ENCODE results near the gene KRTCAP3.

KRTCAP3 gene

DNA sequence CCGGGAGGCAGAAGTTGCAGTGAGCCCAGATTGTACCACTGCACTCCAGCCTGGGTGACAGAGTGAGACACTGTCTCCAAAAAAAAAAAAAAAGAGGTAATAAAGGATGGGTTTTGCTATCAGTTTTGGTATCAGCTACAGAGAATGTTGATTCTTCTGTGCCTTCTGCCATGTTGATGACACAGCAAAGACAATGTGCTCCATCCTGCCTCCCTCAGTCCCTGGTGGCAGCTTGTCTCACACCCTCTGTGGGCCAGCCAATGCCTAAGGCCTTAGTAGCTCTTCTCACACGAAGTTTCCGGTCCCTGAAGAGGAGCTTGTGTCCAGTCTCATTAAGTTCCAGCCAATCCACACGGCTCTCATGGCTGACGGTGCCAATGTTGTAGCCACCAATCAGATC lies 29.8 kb downstream of the KRTCAP3 start:
- H3K9me3 ChIP-seq (ENCODE audit: control insufficient read depth, low read length): no peaks in the 10 kb centered on the region
- H3K27me3 ChIP-seq (replicated peaks; ENCODE audit: control insufficient read depth, insufficient read depth, low read length, poor library complexity, severe bottlenecking): no peaks in the 10 kb centered on the region
- no peak overlapping the region for H3K27ac ChIP-seq (ENCODE audit: insufficient read depth, low read length, poor library complexity, severe bottlenecking)
- peaks cover 4% of the 10 kb centered on the region for H3K36me3 ChIP-seq (ENCODE audit: control insufficient read depth, insufficient read depth, low read length)
- no peak overlapping the region for H3K4me3 ChIP-seq (ENCODE audit: insufficient read depth, low read depth, low read length, poor library complexity, severe bottlenecking)
- no peak for DNase-seq
- no peaks in the 10 kb centered on the region for H3K4me1 ChIP-seq (ENCODE audit: control insufficient read depth, insufficient read depth, low read length, poor library complexity, severe bottlenecking)

DNA sequence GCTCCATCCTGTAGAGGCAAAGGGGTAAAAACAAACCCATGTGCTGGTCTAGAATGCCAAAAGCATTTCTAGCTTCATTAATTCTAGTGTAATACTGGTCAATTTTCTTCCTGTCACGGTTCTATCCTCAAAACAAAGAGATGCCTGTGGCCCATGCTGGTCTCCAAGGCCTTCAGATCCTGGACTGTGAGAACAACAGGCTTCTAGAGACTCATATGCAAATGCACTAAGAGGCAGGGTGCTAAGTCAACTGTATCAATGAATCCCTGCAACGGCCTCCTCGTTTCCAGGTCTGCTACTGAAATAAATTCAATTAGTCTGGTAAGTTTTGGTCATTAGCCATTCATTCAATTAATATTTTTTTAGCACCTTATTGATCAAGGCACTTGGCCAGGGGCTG lies 43.3 kb downstream of the KRTCAP3 start:
- no peaks in the 10 kb centered on the region for H3K36me3 ChIP-seq (ENCODE audit: control insufficient read depth, insufficient read depth, low read length)
- H3K27me3 ChIP-seq (replicated peaks; ENCODE audit: control insufficient read depth, insufficient read depth, low read length, poor library complexity, severe bottlenecking): no peaks in the 10 kb centered on the region
- DNase-seq: no peak
- no peak overlapping the region for H3K27ac ChIP-seq (ENCODE audit: insufficient read depth, low read length, poor library complexity, severe bottlenecking)
- H3K9me3 ChIP-seq (ENCODE audit: control insufficient read depth, low read length): no peaks in the 10 kb centered on the region
- no peak overlapping the region for H3K4me3 ChIP-seq (ENCODE audit: insufficient read depth, low read depth, low read length, poor library complexity, severe bottlenecking)
- peaks cover 9% of the 10 kb centered on the region for H3K4me1 ChIP-seq (ENCODE audit: control insufficient read depth, insufficient read depth, low read length, poor library complexity, severe bottlenecking)

DNA sequence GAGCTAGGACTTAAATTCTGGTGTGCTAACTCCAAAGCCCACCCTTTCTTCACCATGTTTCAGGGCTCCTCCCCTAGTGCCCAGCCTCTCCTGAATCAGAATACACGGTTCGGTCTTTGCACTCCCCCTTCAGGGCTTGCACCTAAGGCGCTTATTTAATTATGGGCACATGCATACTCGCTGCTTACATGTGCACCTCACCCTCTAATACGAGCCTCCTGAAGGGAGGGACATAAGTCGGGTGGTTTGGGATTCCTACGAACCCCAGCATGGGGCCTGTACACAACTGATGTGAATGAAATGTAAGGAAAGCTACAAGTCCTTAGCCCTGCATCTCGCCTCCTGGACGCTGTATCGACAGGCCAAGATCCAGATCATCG lies 46.9 kb downstream of the KRTCAP3 start:
- H3K27ac ChIP-seq (ENCODE audit: insufficient read depth, low read length, poor library complexity, severe bottlenecking): peak overlapping the region; percentile 64
- DNase-seq: no peak
- H3K4me1 ChIP-seq (ENCODE audit: control insufficient read depth, insufficient read depth, low read length, poor library complexity, severe bottlenecking): peaks cover 9% of the 10 kb centered on the region
- H3K27me3 ChIP-seq (replicated peaks; ENCODE audit: control insufficient read depth, insufficient read depth, low read length, poor library complexity, severe bottlenecking): peaks cover 5% of the 10 kb centered on the region
- peak overlapping the region; percentile 7 for H3K4me3 ChIP-seq (ENCODE audit: insufficient read depth, low read depth, low read length, poor library complexity, severe bottlenecking)
- no peaks in the 10 kb centered on the region for H3K9me3 ChIP-seq (ENCODE audit: control insufficient read depth, low read length)
- H3K36me3 ChIP-seq (ENCODE audit: control insufficient read depth, insufficient read depth, low read length): no peaks in the 10 kb centered on the region

DNA sequence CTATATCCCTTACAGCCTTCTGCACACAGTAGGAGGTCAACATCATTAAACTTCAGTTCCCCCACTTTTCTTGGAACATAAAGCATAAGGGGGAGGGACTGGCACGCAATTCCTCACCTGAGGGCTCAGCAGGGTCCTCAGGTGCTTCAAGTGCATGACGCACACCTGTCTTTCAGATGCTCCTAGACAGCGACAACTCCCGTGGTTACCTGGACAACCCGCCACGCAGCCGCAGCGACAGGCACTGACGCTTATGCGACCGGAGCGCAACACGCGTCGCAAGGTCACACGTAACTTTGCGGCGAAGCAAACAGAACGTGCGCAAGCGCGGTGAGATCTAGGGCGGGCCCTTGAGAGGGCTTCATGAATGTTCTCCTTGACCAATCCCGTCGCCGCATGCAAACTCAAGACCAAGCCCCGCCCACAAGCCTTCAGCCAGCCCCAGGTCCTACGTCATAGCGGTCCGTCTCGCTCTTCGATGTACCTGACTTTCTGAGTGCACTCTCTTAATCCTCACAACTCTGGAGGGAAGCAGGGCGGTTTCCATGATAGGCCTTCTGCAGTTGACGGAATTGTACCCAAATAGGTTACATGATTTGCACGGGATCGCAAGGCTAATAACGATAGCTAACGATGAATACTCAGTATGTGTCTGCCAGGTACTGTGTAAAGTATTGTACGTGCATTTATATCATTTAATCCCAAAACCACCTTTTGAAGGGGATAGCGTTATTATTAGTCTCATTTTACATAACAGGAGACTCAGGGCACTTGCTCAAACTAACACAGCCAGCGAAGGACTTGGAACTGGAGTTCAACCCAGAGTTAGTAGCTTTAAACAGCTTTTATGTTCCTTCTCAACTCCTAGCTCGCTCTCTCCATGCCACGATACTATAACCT lies 47.6 kb downstream of the KRTCAP3 start, which contains the start of gene IFT172:
Gene IFT172 (minus strand): TSS at position 246 of the 900 bp plus-strand sequence. CDS start 90 bp downstream, at position 156.
- peak within 1 kb of the TSS; percentile 7 for H3K4me3 ChIP-seq (ENCODE audit: insufficient read depth, low read depth, low read length, poor library complexity, severe bottlenecking)
- no peaks in the 10 kb centered on the region for H3K9me3 ChIP-seq (ENCODE audit: control insufficient read depth, low read length)
- H3K36me3 ChIP-seq (ENCODE audit: control insufficient read depth, insufficient read depth, low read length): no peaks in the 10 kb centered on the region
- DNase-seq: peak; percentile 99
- H3K27ac ChIP-seq (ENCODE audit: insufficient read depth, low read length, poor library complexity, severe bottlenecking): peak within 1 kb of the TSS; percentile 64
- peaks cover 12% of the 10 kb centered on the region for H3K27me3 ChIP-seq (replicated peaks; ENCODE audit: control insufficient read depth, insufficient read depth, low read length, poor library complexity, severe bottlenecking)
- H3K4me1 ChIP-seq (ENCODE audit: control insufficient read depth, insufficient read depth, low read length, poor library complexity, severe bottlenecking): peaks cover 15% of the 10 kb centered on the region

DNA sequence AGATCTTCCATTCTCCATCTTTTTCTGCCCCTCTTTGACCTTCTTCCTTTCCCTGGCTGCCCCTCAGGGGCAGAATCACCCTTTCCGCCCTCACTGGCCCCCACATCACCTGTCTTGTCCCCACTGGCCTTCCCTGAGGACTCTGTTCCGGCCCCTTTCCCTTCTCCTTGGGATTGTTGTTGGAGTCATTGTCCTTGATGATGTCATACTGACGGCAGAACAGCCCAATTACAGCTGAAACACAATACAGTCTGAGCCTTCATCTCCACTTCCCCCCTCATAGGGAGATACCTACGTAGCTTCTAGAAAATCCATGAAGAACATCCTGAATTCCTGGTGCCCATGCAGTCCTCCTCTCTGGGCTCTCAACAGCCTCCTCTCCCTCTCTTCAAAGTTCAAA lies 50.4 kb downstream of the KRTCAP3 start:
- DNase-seq: no peak
- H3K27me3 ChIP-seq (replicated peaks; ENCODE audit: control insufficient read depth, insufficient read depth, low read length, poor library complexity, severe bottlenecking): peaks cover 29% of the 10 kb centered on the region
- no peak overlapping the region for H3K4me3 ChIP-seq (ENCODE audit: insufficient read depth, low read depth, low read length, poor library complexity, severe bottlenecking)
- H3K36me3 ChIP-seq (ENCODE audit: control insufficient read depth, insufficient read depth, low read length): no peaks in the 10 kb centered on the region
- no peaks in the 10 kb centered on the region for H3K9me3 ChIP-seq (ENCODE audit: control insufficient read depth, low read length)
- peaks cover 21% of the 10 kb centered on the region for H3K4me1 ChIP-seq (ENCODE audit: control insufficient read depth, insufficient read depth, low read length, poor library complexity, severe bottlenecking)
- H3K27ac ChIP-seq (ENCODE audit: insufficient read depth, low read length, poor library complexity, severe bottlenecking): no peak overlapping the region

DNA sequence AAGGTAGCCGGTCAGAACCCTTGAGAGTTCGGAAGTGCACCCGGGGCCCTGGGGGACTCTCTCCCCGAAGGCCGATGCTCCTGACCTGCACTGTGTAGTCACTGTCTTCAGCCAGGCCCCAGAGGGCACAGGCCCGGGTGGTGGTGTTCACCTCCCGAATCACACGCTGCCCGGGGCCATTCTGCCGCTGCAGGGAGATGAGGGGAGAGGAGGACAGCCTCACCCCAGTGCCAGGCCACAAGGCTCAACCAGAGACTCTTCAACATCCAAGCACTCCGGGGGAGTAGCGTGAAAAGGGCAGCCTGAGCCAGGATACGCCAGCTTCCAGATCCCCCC lies 51.7 kb downstream of the KRTCAP3 start:
- H3K4me3 ChIP-seq (ENCODE audit: insufficient read depth, low read depth, low read length, poor library complexity, severe bottlenecking): no peak overlapping the region
- no peaks in the 10 kb centered on the region for H3K9me3 ChIP-seq (ENCODE audit: control insufficient read depth, low read length)
- H3K27ac ChIP-seq (ENCODE audit: insufficient read depth, low read length, poor library complexity, severe bottlenecking): no peak overlapping the region
- no peaks in the 10 kb centered on the region for H3K36me3 ChIP-seq (ENCODE audit: control insufficient read depth, insufficient read depth, low read length)
- H3K27me3 ChIP-seq (replicated peaks; ENCODE audit: control insufficient read depth, insufficient read depth, low read length, poor library complexity, severe bottlenecking): peaks cover 31% of the 10 kb centered on the region
- DNase-seq: no peak
- peaks cover 21% of the 10 kb centered on the region for H3K4me1 ChIP-seq (ENCODE audit: control insufficient read depth, insufficient read depth, low read length, poor library complexity, severe bottlenecking)

Data from effector memory CD4-positive, alpha-beta T cell (primary cell).